ENCODE measurements around the gene TEK.

DNA sequence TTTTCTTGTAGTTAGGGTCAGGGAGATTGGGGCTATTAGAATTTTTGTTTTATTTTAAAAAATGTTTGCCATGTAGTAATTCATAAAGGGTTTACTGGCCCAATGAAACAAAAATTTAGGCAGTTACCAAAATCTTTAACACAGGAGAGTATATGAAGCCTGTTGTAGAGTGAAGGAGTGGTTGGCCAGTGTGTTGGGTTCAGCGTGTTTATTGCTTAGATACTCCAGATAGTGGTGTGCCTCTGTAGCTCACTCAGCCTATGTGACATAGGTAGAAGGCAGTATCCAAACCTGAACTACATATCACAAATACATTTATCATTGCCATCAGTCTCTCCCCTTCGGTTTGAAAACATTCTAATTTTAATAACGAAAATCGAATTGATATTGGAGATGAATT, 1.2 kb downstream of the TEK start:
- TF ChIP-seq BCOR (IDR thresholded peaks at IDR 0.05) (no peak), PRMT5 (CRISPR knock-in tag; IDR thresholded peaks at IDR 0.05) (no peak), SRF (CRISPR knock-in tag; IDR thresholded peaks at IDR 0.05) (no peak), ZKSCAN3 (CRISPR knock-in tag; IDR thresholded peaks at IDR 0.05) (no peak), PHB2 (IDR thresholded peaks at IDR 0.05; ENCODE audit: low read depth) (no peak), CREB1 (IDR thresholded peaks at IDR 0.05) (no peak), CREB1 (CRISPR knock-in tag; IDR thresholded peaks at IDR 0.05) (no peak), NR2C2 (CRISPR knock-in tag; IDR thresholded peaks at IDR 0.05) (no peak), NR2C2 (tag; IDR thresholded peaks at IDR 0.05) (no peak), HNRNPLL (IDR thresholded peaks at IDR 0.05; ENCODE audit: low read depth, low read length, poor library complexity, severe bottlenecking) (no peak), ADNP (tag; IDR thresholded peaks at IDR 0.05) (no peak)
- TF ChIP-seq, protein P1, sequence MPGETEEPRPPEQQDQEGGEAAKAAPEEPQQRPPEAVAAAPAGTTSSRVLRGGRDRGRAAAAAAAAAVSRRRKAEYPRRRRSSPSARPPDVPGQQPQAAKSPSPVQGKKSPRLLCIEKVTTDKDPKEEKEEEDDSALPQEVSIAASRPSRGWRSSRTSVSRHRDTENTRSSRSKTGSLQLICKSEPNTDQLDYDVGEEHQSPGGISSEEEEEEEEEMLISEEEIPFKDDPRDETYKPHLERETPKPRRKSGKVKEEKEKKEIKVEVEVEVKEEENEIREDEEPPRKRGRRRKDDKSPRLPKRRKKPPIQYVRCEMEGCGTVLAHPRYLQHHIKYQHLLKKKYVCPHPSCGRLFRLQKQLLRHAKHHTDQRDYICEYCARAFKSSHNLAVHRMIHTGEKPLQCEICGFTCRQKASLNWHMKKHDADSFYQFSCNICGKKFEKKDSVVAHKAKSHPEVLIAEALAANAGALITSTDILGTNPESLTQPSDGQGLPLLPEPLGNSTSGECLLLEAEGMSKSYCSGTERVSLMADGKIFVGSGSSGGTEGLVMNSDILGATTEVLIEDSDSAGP (CRISPR knock-in tag; IDR thresholded peaks at IDR 0.05) = no peak
- TF ChIP-seq, protein P2, sequence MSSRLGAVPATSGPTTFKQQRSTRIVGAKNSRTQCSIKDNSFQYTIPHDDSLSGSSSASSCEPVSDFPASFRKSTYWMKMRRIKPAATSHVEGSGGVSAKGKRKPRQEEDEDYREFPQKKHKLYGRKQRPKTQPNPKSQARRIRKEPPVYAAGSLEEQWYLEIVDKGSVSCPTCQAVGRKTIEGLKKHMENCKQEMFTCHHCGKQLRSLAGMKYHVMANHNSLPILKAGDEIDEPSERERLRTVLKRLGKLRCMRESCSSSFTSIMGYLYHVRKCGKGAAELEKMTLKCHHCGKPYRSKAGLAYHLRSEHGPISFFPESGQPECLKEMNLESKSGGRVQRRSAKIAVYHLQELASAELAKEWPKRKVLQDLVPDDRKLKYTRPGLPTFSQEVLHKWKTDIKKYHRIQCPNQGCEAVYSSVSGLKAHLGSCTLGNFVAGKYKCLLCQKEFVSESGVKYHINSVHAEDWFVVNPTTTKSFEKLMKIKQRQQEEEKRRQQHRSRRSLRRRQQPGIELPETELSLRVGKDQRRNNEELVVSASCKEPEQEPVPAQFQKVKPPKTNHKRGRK (tag; IDR thresholded peaks at IDR 0.05) = no peak
